ENCODE results near the gene C22orf39. TPM values are rescaled to one million over a fixed set of nuclear protein-coding genes. Genes with fewer than 3 reads are reported as not detected.

Gene C22orf39
- total RNA-seq, 4 donors from 2014 or later, result 52.7 to 75.3 (median 57.3) TPM

- ATAC-seq (ENCODE audit: low FRiP score), result no peak
- TF ChIP-seq, protein P1, sequence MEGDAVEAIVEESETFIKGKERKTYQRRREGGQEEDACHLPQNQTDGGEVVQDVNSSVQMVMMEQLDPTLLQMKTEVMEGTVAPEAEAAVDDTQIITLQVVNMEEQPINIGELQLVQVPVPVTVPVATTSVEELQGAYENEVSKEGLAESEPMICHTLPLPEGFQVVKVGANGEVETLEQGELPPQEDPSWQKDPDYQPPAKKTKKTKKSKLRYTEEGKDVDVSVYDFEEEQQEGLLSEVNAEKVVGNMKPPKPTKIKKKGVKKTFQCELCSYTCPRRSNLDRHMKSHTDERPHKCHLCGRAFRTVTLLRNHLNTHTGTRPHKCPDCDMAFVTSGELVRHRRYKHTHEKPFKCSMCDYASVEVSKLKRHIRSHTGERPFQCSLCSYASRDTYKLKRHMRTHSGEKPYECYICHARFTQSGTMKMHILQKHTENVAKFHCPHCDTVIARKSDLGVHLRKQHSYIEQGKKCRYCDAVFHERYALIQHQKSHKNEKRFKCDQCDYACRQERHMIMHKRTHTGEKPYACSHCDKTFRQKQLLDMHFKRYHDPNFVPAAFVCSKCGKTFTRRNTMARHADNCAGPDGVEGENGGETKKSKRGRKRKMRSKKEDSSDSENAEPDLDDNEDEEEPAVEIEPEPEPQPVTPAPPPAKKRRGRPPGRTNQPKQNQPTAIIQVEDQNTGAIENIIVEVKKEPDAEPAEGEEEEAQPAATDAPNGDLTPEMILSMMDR (IDR thresholded peaks at IDR 0.05), result no peak
- no peak for DNase-seq (ENCODE audit: low spot score)
These were observed 45.1 kb upstream of the C22orf39 start for GRCh38 chr22:19492504-19493174.

DNA sequence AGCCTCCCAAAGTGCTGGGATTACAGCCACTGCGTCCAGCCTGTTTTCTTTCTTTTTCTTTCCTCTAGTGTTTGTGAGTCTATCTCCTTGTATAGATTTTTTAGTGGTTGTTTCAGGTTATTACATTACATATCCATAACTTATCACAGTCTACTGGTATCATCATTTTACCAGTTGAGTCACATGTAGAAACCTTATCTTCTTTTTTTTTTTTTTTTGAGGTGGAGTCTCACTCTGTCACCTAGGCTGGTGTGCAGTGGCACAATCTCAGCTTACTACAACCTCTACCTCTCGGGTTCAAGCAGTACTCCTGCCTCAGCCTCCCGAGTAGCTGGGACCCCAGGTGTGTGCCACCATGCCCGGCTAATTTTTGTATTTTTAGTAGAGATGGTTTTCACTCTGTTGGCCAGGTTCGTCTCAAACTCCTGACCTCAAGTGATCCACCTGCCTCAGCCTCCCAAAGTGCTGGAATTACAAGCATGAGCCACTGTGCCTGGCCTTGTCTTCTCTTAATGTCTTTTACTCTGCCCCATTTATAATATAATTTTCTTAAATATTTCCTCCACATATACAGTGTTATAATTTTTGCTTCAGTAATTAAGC lies 43.2 kb upstream of the C22orf39 start:
- ATAC-seq (ENCODE audit: low FRiP score), result no peak
- TF ChIP-seq, protein P1 (IDR thresholded peaks at IDR 0.05), result no peak
- no peak for DNase-seq (ENCODE audit: low spot score)

GRCh38 chr22:19488884-19489843 lies 41.7 kb upstream of the C22orf39 start:
- TF ChIP-seq, protein P1 (IDR thresholded peaks at IDR 0.05), result no peak
- DNase-seq (ENCODE audit: low spot score) (no peak), ATAC-seq (ENCODE audit: low FRiP score) (no peak)

- no peak for DNase-seq (ENCODE audit: low spot score)
- TF ChIP-seq, protein P1 (IDR thresholded peaks at IDR 0.05), result no peak
These were observed 40.8 kb upstream of the C22orf39 start for GRCh38 chr22:19488285-19488684.

DNA sequence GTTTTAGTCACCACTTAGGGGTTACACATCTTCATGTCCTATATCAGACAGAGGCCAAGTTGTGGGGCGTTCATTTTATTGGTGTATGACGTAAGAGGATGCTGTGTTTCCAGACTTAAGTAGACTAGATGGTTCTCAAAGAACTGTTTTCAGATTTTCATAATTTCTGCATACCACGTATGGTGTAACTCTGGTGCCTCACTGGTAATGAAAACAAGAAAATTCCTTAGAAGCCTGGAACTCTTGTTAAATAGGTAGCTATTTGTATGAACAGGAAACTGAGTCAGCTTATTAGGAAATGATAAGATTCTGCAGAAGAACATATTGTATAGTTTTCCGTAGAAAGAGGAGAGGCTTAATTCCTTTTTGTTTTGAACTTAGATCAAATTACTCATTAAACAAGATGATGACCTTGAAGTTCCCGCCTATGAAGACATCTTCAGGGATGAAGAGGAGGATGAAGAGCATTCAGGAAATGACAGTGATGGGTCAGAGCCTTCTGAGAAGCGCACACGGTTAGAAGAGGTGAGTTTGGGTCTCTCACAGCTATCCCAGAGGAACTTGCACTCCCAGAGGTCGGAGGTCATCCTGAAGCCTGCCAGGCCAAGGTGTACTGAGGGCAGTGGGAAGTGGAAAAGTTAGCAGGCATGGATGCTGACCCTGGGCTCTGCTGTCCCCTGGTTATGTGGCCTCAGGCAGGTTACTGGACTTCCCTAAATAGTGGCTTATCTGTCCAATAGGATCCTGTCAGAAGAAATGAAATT lies 36.2 kb upstream of the C22orf39 start:
- TF ChIP-seq, protein P1 (IDR thresholded peaks at IDR 0.05), result no peak
- ATAC-seq (ENCODE audit: low FRiP score) (no peak), DNase-seq (ENCODE audit: low spot score) (no peak)

More at GRCh38 chr22:19488285-19488684, 40.8 kb upstream of the C22orf39 start:
- no peak for ATAC-seq (ENCODE audit: low FRiP score)

DNA sequence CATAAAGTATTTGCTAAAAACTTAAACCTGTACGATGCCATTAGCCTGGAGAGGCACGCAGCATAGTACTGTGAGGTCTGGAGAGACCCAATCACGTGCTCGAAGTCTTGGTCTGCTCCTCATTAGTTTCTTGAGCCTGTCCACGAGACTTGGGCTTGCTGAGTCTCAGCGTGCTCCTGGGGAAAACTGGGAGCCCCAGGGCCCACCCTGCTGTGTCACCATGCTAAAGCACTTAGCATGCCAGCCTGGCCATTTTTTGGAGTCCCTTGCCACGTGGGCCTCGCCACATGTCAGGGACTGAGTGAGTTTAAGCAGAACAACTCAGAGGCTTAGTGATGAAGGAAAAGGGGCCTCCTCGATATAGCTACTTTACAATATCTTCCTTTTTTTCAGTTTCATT lies 34.8 kb upstream of the C22orf39 start:
- ATAC-seq (ENCODE audit: low FRiP score) (no peak), DNase-seq (ENCODE audit: low spot score) (no peak)
- TF ChIP-seq, protein P1 (IDR thresholded peaks at IDR 0.05), result no peak

All from omental fat pad (tissue), 4 donors.